Stimulated activated CD4-positive, alpha-beta T cell treated with anti-CD3 and anti-CD28 coated beads, Interleukin-15, amount 100 ng/mL, for 48 hours (primary cell): Measurements from ENCODE around the gene FCER2.

Experiments
- DNase-seq, 2 donors: peaks; one replicate each; pipeline ENCODE4 v3.0.0-alpha.2; 2020; ENCODE audit warnings: low read depth in 2 of 2

FCER2 gene

GRCh38 chr19:7733376-7733775, 31.4 kb upstream of the FCER2 start:
- no peak for DNase-seq

GRCh38 chr19:7732045-7732444, 30.1 kb upstream of the FCER2 start, which contains the start of gene CLEC4G:
TSS of gene CLEC4G (minus strand) at chr19:7732110. CDS start at chr19:7732102, 8 bp downstream.
- DNase-seq: no peak

- DNase-seq: no peak
Observed at GRCh38 chr19:7731615-7732014, 29.7 kb upstream of the FCER2 start.

- DNase-seq: no peak
Observed at GRCh38 chr19:7731218-7731595, 29.3 kb upstream of the FCER2 start.

GRCh38 chr19:7730286-7731217, 28.6 kb upstream of the FCER2 start:
- DNase-seq: no peak

GRCh38 chr19:7729831-7730285, 27.9 kb upstream of the FCER2 start:
- DNase-seq: no peak

GRCh38 chr19:7729211-7729610, 27.3 kb upstream of the FCER2 start:
- DNase-seq: no peak

- no peak for DNase-seq
Observed at GRCh38 chr19:7725791-7726190, 23.9 kb upstream of the FCER2 start.

GRCh38 chr19:7722231-7722651, 20.3 kb upstream of the FCER2 start:
- no peak for DNase-seq

- DNase-seq: no peak
Observed at GRCh38 chr19:7720351-7720750, 18.4 kb upstream of the FCER2 start.

- DNase-seq: no peak
Observed at GRCh38 chr19:7718668-7719067, 16.7 kb upstream of the FCER2 start.

- DNase-seq: no peak
Observed at GRCh38 chr19:7716762-7717161, 14.8 kb upstream of the FCER2 start.

GRCh38 chr19:7715671-7716070, 13.7 kb upstream of the FCER2 start:
- no peak for DNase-seq

GRCh38 chr19:7710616-7711015, 8.7 kb upstream of the FCER2 start:
- no peak for DNase-seq

GRCh38 chr19:7709932-7710460, 8.1 kb upstream of the FCER2 start:
- no peak for DNase-seq

GRCh38 chr19:7706955-7707456, 5.1 kb upstream of the FCER2 start:
- DNase-seq: no peak

- no peak for DNase-seq
Observed at GRCh38 chr19:7706188-7706954, 4.4 kb upstream of the FCER2 start.

GRCh38 chr19:7705387-7706187, 3.7 kb upstream of the FCER2 start:
- peak; percentile 64 to 68 for DNase-seq

- DNase-seq: no peak
Observed at GRCh38 chr19:7704280-7705060, 2.5 kb upstream of the FCER2 start.

- DNase-seq: no peak
Observed at GRCh38 chr19:7703332-7703731, 1.4 kb upstream of the FCER2 start.
